DMS53 (cell line): ENCODE data around the gene PHOSPHO2.

Experiments used
- DNase-seq: peaks from one replicate; lab custom pipeline; 2025; lab: John Stamatoyannopoulos, UW

PHOSPHO2 gene

DNA sequence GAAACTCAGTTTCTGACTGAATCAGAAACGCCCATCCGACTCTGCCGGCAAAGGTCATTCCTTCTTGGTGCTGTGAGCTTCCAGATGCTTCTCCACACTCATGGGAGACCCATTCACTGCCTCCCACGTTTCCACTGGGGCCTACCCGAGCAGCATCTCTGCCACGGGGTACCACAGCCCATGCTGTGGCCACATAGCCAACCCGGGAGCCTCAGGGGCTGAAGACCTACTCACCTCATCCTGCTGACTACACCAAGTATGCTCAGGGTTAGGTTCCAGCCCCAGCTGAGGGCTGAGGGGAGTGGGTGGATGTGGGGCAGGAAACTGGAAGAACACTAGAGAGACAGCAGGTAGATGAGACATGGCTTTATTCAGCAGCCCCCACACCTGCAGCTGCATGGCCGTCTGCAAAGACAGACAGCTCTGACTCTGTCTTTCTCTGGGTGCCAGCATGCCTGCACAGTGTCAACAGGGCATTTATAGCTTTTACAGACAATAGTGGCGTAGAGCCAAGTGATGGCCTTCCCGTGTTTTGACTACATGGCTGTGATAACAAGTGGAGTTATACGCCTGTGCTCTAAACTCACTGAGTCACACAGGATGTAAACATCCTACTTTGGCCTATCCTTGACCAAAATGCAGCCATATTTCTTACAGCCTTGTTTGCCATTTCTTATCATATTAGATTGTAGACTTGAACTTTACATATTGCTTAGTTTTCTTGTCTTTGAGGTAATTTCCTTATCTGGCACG is 22.8 kb downstream of the PHOSPHO2 start:
- peak; percentile 94 for DNase-seq

- no peak for DNase-seq
These were observed 23.4 kb downstream of the PHOSPHO2 start for GRCh38 chr2:169717691-169718063.

DNA sequence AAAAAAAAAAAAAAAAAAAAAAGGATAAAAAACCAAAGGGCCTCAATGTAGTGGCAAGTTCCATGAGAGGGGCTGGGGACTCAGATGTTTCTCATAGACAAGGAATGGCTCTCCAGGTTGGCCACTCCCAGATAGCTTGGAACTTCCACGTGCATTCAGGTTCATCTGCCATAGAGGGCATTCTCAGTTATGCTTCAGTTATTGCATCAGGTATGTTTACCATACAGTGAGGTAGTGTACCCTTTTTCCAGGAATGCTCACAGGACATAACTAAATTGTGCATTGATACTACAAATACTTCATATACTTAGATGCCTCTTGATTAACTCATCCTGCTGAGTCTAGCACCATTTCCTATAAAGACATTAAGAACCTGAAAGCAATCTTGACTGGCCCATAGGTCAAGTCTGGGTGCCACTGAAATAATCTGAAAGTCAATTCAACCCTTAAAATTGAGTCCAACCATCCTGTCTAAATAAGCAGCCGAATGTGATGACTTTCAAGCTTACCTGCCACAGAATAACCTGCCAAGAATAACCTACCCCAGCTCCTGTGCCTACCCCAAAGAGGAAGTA is 24.7 kb downstream of the PHOSPHO2 start:
- DNase-seq: peak; percentile 46

GRCh38 chr2:169721016-169721415 is 26.7 kb downstream of the PHOSPHO2 start:
- no peak for DNase-seq

DNA sequence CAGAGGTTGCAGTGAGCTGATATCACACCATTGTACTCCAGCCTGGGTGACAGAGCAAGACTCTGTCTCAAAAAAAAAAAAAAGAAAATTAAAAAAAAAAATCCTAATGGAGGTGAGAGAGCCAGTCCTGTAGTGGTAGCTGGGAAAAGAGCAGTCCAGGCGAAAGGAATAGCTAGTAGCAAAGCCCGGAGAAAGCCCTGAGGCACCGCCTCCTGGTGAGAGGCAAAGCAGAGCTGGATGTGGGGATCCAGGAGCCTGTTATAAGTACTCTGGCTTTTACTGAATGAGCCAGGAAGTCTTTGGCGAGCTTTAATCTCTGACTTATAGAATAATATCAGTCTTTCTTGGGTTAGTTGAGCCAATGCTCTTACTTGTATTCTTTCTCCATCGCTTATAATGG is 32.8 kb downstream of the PHOSPHO2 start:
- no peak for DNase-seq

- DNase-seq: peak; percentile 27
These were observed 35.0 kb downstream of the PHOSPHO2 start for GRCh38 chr2:169729274-169729605.

DNA sequence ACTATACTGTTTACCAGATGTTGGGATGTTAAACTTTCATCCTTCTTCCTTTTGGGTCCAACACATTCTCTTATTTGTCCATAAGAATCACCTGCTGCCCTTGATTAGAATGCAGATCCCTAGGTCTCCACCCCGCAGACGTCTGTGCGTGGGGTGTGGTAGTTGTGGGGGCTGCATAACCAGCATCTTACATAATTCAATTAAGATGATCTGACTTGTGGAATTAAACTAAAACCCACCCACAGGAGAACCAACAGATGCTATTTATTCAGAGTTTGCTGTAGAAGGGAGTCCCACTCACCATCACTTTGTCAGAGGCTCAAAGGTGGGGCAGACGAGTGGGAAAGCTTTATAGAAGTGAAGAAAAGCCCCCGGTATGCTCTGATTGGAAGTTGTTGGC is 37.8 kb downstream of the PHOSPHO2 start:
- no peak for DNase-seq

DNA sequence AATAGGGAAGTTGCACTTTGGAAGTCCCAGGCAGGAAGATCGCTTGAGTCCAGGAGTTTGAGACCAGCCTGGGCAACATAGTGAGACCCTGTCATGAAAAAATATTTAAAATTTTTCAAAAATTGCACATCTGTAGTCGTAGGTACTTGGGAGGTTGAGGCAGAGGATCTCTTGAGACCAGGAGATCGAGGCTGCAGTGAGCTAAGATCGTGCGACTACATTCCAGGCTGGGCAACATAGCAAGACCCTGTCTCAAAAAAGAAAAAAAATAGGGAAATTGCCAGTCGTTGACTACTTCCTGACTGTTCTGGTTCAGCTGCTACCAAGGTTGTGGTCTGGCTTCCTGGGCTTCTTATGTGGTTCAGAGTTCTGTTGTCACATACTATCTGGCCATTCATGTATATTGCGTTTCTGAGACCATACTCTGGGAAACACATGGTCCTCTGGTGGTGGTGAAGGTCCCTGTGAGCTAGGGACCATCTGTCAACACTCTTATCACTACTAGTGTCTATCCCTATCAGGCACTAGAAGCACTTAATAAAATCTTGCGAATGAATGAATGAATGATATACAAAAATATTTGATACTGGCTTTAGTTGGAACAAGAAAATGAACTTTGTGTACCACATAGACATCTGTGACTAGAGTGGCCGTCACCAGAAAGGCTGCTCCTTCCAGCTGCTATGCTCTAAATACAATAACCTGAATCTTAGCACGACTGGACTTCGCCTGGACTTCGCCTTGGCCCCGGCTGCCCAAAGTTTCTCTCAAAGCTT is 38.5 kb downstream of the PHOSPHO2 start:
- DNase-seq: peak; percentile 59

DNA sequence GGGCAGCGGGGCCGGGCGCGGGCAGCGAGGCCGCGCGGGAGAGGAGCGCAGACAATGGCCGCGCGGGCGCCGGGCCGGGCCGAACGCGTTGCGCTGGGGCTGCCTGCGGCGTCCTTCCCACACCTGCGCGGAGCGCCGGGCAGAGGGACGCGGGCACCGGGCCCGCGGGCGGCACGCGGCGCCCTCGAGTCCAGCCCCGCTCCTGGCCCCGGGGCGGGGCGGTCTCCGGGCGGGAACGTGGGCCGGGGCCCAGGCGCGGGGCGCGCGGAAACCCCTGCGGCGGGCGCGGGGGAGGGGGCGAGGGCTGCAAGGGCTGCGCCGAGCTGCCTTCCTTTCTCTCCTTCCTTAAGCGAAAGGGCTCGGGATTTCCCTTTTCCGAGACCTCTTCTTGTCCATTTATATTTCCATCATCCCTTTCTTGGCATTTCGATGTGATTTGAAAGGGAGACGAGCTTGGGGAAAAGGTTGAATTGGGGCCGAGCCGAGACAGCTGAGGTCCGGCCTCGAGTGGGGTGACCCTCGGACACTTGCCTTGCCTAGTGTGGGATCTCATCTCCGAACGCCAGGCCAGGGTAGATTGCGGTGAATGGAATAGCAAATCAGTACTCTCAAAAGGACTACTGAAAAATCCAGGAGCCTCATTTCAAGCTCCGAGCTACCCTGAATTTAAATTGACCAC is 40.0 kb downstream of the PHOSPHO2 start:
- DNase-seq: peak; percentile 80

GRCh38 chr2:169735623-169736022 is 41.4 kb downstream of the PHOSPHO2 start:
- DNase-seq: no peak

- DNase-seq: no peak
These were observed 42.6 kb downstream of the PHOSPHO2 start for GRCh38 chr2:169736902-169737301.

DNA sequence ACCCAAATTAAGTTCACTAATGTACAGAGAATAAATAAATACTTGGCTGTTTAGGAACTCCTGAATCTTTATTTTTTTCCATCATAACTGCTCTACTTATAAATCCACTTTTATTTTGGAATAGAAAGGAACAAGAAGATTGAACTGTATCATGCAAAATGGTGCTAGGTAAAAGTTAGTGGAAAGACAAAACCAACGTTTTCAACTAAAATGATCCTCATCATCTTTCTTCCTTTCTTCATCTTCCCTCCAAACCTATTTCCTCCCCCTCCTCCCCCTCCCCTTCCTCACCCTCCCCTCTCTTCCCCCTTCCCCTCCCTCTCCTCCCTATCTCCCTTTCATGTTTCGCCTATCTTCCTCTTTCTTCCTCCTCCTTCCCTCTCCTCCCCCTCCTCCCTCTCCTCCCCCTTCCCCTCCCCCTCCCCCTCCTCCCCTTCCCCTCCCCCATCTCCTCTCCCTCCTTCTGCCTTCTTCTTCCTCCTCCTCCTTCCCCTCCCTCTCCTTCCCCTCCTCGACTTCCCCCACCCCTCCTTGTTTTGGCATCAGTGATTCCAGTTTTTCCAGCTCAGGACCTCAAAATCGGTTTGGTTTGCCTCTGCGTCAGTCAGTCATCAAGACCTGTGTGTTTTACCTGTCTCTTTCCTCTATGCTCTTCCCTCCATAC is 44.4 kb downstream of the PHOSPHO2 start:
- peak; percentile 18 for DNase-seq

DNA sequence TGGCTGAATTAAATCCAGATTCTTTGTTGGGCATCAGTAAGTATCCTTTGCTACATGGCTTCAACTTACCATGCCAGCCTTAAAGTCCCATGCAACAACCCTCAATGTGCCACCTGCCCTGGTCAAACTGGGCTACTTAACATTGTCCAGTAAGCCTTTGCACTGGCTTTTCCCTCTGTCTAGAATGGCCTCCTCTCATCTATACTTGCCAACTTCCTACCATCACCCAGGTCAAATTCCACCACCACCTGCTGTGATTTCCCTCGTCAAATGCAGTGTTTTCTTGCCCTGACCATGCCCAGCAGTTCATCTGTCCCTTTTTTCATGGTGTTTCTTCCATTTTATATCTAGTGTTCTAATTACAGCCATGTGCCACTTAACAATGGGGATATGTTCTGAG is 45.1 kb downstream of the PHOSPHO2 start:
- no peak for DNase-seq

GRCh38 chr2:169743549-169743948 is 49.3 kb downstream of the PHOSPHO2 start:
- DNase-seq: no peak

DNA sequence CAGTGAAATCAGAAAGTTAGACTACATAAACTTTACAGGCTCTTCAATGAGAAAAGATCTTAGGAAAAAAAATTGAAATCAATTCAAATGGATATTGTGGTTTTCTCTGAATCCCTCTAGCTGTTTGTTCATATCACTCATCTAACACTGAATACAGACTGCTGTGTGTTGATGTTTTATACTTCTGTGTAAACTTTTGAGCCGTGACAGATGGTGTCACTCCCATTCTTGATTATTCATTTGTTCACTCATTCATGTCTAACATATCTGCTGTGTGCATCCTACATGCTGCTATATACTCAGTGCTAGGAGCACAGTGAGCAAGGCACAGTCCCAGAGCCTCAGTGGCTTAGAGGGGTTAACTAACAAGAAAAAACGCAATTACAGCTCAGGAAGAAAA is 52.0 kb downstream of the PHOSPHO2 start:
- no peak for DNase-seq

- no peak for DNase-seq
These were observed 54.0 kb downstream of the PHOSPHO2 start for GRCh38 chr2:169748319-169748718.
